ENCODE data around the gene FOXR1.
A peak's percentile ranks its signal among the peaks of the same experiment; 100 is the strongest.

The FOXR1 gene

GRCh38 chr11:119030329-119031047, 58.9 kb downstream of the FOXR1 start, which contains the start of gene SLC37A4:
Gene SLC37A4 (minus strand): TSS chr11:119030877.
- H3K4me1 ChIP-seq (ENCODE audit: insufficient read depth, low read length), result peaks cover 13% of the 10 kb centered on the region
- no peaks in the 10 kb centered on the region for H3K9me3 ChIP-seq (ENCODE audit: low read length)
- peaks cover 11% of the 10 kb centered on the region for H3K36me3 ChIP-seq (ENCODE audit: insufficient read depth, low read length)
- H3K27me3 ChIP-seq (ENCODE audit: control insufficient read depth in 1 of 2, insufficient read depth in 2 of 2, low read length in 2 of 2), result no peaks in the 10 kb centered on the region
- peak within 1 kb of the TSS; percentile 74 for H3K9ac ChIP-seq (ENCODE audit: low read length)
- H3K4me3 ChIP-seq (ENCODE audit: low read depth in 1 of 2, low read length in 2 of 2), result peak within 1 kb of the TSS; percentile 71 to 80
- peak within 1 kb of the TSS; percentile 91 for H3K27ac ChIP-seq (ENCODE audit: low read depth, low read length)

Data from muscle layer of colon (tissue), 2 donors.